ENCODE data around the gene TRIM46.

- no peak for TF ChIP-seq U2AF2 (optimal IDR thresholded peaks at IDR 0.05; ENCODE audit: low read depth, low read length)
- TF ChIP-seq, protein P1, sequence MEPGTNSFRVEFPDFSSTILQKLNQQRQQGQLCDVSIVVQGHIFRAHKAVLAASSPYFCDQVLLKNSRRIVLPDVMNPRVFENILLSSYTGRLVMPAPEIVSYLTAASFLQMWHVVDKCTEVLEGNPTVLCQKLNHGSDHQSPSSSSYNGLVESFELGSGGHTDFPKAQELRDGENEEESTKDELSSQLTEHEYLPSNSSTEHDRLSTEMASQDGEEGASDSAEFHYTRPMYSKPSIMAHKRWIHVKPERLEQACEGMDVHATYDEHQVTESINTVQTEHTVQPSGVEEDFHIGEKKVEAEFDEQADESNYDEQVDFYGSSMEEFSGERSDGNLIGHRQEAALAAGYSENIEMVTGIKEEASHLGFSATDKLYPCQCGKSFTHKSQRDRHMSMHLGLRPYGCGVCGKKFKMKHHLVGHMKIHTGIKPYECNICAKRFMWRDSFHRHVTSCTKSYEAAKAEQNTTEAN (CRISPR knock-in tag; IDR thresholded peaks at IDR 0.05): no peak
- no peak for TF ChIP-seq MAFK (IDR thresholded peaks at IDR 0.05; ENCODE audit: low read length)
- TF ChIP-seq ELF1 (tag; IDR thresholded peaks at IDR 0.05): no peak
- TF ChIP-seq SPI1 (IDR thresholded peaks at IDR 0.05; ENCODE audit: borderline replicate concordance, low read depth, low read length): no peak
- TF ChIP-seq, protein P2, sequence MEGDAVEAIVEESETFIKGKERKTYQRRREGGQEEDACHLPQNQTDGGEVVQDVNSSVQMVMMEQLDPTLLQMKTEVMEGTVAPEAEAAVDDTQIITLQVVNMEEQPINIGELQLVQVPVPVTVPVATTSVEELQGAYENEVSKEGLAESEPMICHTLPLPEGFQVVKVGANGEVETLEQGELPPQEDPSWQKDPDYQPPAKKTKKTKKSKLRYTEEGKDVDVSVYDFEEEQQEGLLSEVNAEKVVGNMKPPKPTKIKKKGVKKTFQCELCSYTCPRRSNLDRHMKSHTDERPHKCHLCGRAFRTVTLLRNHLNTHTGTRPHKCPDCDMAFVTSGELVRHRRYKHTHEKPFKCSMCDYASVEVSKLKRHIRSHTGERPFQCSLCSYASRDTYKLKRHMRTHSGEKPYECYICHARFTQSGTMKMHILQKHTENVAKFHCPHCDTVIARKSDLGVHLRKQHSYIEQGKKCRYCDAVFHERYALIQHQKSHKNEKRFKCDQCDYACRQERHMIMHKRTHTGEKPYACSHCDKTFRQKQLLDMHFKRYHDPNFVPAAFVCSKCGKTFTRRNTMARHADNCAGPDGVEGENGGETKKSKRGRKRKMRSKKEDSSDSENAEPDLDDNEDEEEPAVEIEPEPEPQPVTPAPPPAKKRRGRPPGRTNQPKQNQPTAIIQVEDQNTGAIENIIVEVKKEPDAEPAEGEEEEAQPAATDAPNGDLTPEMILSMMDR (IDR thresholded peaks at IDR 0.05 in 2 of 3, conservative IDR thresholded peaks at IDR 0.05 in 1 of 3; ENCODE audit: insufficient read depth in 2 of 3, low read depth in 1 of 3, low read length in 3 of 3): no peak
Measured at GRCh38 chr1:155175281-155175926, 1.8 kb downstream of the TRIM46 start.
